Activated T-cell treated with anti-CD3 and anti-CD28 coated beads for 48 hours (primary cell): ENCODE results near the gene SLC26A1.

Experiments used
- DNase-seq: peaks from one replicate; pipeline ENCODE4 v3.0.0-alpha.2; 2020; ENCODE audit warnings: low read depth

Gene SLC26A1

GRCh38 chr4:993111-994029, at the start of gene SLC26A1:
Gene SLC26A1, minus strand, starts transcription at chr4:993404. Its CDS starts 1,701 bp downstream, at chr4:991703.
- no peak for DNase-seq

GRCh38 chr4:1042352-1043055, 49.3 kb upstream of the SLC26A1 start:
- DNase-seq: no peak

- no peak for DNase-seq
These were observed 48.7 kb upstream of the SLC26A1 start for GRCh38 chr4:1041936-1042330.

GRCh38 chr4:1041147-1041935, 48.1 kb upstream of the SLC26A1 start:
- no peak for DNase-seq

GRCh38 chr4:1040344-1041146, 47.3 kb upstream of the SLC26A1 start:
- DNase-seq: no peak

- no peak for DNase-seq
These were observed 46.5 kb upstream of the SLC26A1 start for GRCh38 chr4:1039493-1040343.

- no peak for DNase-seq
These were observed 45.8 kb upstream of the SLC26A1 start for GRCh38 chr4:1038948-1039492.

GRCh38 chr4:1036976-1037810, 44.0 kb upstream of the SLC26A1 start:
- DNase-seq: no peak

- DNase-seq: no peak
These were observed 42.9 kb upstream of the SLC26A1 start for GRCh38 chr4:1036095-1036494.

GRCh38 chr4:1035510-1035909, 42.3 kb upstream of the SLC26A1 start:
- DNase-seq: no peak

- no peak for DNase-seq
These were observed 40.8 kb upstream of the SLC26A1 start for GRCh38 chr4:1033840-1034551.

- no peak for DNase-seq
These were observed 39.7 kb upstream of the SLC26A1 start for GRCh38 chr4:1032861-1033260.

GRCh38 chr4:1031956-1032795, 39.0 kb upstream of the SLC26A1 start:
- no peak for DNase-seq

- DNase-seq: no peak
These were observed 38.1 kb upstream of the SLC26A1 start for GRCh38 chr4:1031346-1031745.

- no peak for DNase-seq
These were observed 37.4 kb upstream of the SLC26A1 start for GRCh38 chr4:1030559-1030958.

GRCh38 chr4:1030031-1030430, 36.8 kb upstream of the SLC26A1 start:
- DNase-seq: no peak

- no peak for DNase-seq
These were observed 36.3 kb upstream of the SLC26A1 start for GRCh38 chr4:1029529-1029928.
